Thyroid gland (tissue), 4 donors: Measurements from ENCODE around the gene COL23A1. TPM values are rescaled to one million over a fixed set of nuclear protein-coding genes. Genes with fewer than 3 reads are reported as not detected.

Experiments used
- DNase-seq, 2 donors: peaks; one replicate each; pipeline ENCODE4 v3.0.0-alpha.2; 2019
- H3K27ac ChIP-seq, 3 donors: fragments of 200-600 bp; sonication (generic); 1 replicate in 2 of 3; 2 replicates in 1 of 3; pipeline ENCODE4 v1.5.1; 2016 to 2019; ENCODE audit warnings: mild to moderate bottlenecking in 1 of 3, moderate library complexity in 1 of 3
- H3K27me3 ChIP-seq: fragments of 200-600 bp; sonication (generic); one replicate; pipeline ENCODE4 v1.5.1; 2019
- H3K36me3 ChIP-seq, 2 donors: fragments of 200-600 bp; sonication (generic); one replicate each; pipeline ENCODE4 v1.5.1; 2016 to 2019
- H3K4me1 ChIP-seq, 2 donors: fragments of 200-600 bp; sonication (generic); one replicate each; pipeline ENCODE4 v1.5.1; 2017 to 2019
- H3K4me3 ChIP-seq, 3 donors: fragments of 200-600 bp; sonication (generic); replicated peaks in 1 of 3; 1 replicate in 2 of 3; 2 replicates in 1 of 3; pipeline ENCODE4 v1.5.1; 2016; ENCODE audit warnings: mild to moderate bottlenecking in 1 of 3
- H3K9me3 ChIP-seq: fragments of 200-600 bp; sonication (generic); one replicate; pipeline ENCODE4 v1.5.1; 2017
- CTCF ChIP-seq, 6 experiments: fragments of 200-600 bp in 3 of 6; fragments of 450-650 bp in 3 of 6; sonication (generic) in 3 of 6; IDR thresholded peaks; one replicate each; pipeline ENCODE4 v1.5.1; 2016 to 2019; ENCODE audit warnings: antibody characterized with exemption in 6 of 6, mild to moderate bottlenecking in 2 of 6, inconsistent platforms in 1 of 6, moderate library complexity in 1 of 6
- POLR2A ChIP-seq, 2 donors: fragments of 450-650 bp; IDR thresholded peaks; one replicate each; pipeline ENCODE4 v1.6.1; 2017; ENCODE audit warnings: antibody characterized with exemption in 2 of 2, mild to moderate bottlenecking in 2 of 2, moderate library complexity in 1 of 2
- WGBS, 2 donors: methylation state at CpG; one replicate each; pipeline ENCODE4 v1.1.5; 2017; 5-methylcytosine and 5-hydroxymethylcytosine counted together
- intact Hi-C: fragments of 100-400 bp; cut with DNase I; formaldehyde crosslinking; loops from one replicate; pipeline ENCODE4 v1.15.1; 2023
- total RNA-seq, 4 donors: library from RNA; depleted of rRNA; stranded (reverse); fragments of >200 nt; gene quantifications; one replicate each; pipeline ENCODE4 v1.2.3, GENCODE V29; 2016

Gene COL23A1
- total RNA-seq, 4 donors from 2014 or later, result 76.6 to 108 (median 95.7) TPM

- DNase-seq, result no peak
- intact Hi-C loops, result no loop called here
- no peaks in the 10 kb centered on the region for H3K9me3 ChIP-seq
- 96 to 97% methylated on average over 7 of the region's 8 CpGs for WGBS, 2 donors
- H3K36me3 ChIP-seq, result no peaks in the 10 kb centered on the region
- H3K27ac ChIP-seq, result peak overlapping the region in 1 of 3 donors; percentile 34
- H3K4me3 ChIP-seq, result no peak overlapping the region
- H3K4me1 ChIP-seq, result peaks cover 0 to 19% of the 10 kb centered on the region in 2 donors
- TF ChIP-seq POLR2A (IDR thresholded peaks at IDR 0.05) (no peak), CTCF (IDR thresholded peaks at IDR 0.05) (no peak)
- no peaks in the 10 kb centered on the region for H3K27me3 ChIP-seq
Observed at GRCh38 chr5:178349625-178350353, 240.4 kb downstream of the COL23A1 start.

DNA sequence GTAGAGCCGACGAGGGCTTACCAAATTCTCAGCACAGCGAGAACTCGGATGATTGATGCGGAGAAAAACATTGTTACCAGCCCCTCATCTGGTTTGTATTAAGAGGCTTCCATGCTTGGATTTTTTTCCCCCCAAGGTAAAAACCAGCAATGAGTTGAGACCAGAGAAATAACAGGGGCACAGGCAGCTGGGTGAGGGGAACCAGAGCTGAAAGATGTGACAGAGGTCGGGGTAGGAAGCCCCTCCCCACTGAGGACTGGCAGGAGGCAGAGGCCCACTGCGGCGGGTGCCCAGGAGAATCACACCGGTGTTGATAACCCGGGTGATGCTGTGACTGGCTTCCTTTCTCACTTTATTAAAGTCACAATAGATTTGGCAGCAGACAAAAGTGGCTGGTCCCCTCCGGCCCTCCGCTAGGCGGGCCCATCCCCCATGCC lies 241.1 kb downstream of the COL23A1 start:
- H3K27me3 ChIP-seq, result no peaks in the 10 kb centered on the region
- 86% methylated on average over 13 of the region's 13 CpGs for whole genome bisulfite sequencing, 2 donors
- H3K9me3 ChIP-seq, result no peaks in the 10 kb centered on the region
- H3K4me1 ChIP-seq, result peaks cover 0 to 19% of the 10 kb centered on the region in 2 donors
- intact Hi-C loops, result no loop called here
- no peak overlapping the region for H3K4me3 ChIP-seq
- no peak for TF ChIP-seq POLR2A (IDR thresholded peaks at IDR 0.05)
- H3K27ac ChIP-seq, result no peak overlapping the region
- no peak for DNase-seq
- H3K36me3 ChIP-seq, result no peaks in the 10 kb centered on the region

DNA sequence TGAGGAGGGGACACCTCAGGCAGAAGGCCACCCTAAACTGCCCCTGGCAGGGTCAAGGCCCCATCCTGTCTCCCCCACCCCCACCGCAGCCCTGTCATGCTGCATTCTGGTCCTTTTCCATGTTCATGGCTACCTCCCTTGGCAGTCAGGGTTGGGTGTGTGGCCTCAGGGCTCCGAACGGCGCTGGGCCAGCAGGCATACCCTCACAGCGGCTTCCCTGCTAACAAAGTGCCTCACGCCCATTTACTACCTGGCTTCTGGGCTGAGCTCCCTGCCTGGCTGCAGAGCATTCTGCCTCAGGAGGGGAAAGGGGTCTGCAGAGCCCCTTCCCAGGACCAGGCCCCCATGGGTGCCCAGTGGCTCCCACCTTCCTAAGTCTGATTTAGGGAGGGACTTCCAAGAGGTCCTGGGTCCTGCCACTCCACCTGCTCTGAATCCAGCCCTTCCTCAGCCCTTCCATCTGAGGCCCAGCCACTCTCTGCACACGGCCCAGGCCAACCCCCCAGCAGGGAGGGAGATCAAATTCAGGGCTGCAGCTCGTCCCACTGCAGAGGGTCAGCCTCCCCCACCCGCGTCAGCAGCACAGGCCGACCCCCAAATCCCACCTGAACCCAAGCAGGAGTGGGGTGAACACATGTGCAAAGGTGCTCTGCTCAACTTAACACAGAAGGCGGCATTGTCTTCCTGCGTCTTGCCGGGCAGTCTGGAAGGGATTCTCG lies 241.7 kb downstream of the COL23A1 start:
- no peak for DNase-seq
- no peaks in the 10 kb centered on the region for H3K9me3 ChIP-seq
- H3K36me3 ChIP-seq, result no peaks in the 10 kb centered on the region
- no peak for TF ChIP-seq POLR2A (IDR thresholded peaks at IDR 0.05)
- TF ChIP-seq CTCF (IDR thresholded peaks at IDR 0.05), result no peak
- peaks cover 0 to 19% of the 10 kb centered on the region in 2 donors for H3K4me1 ChIP-seq
- intact Hi-C loops, result no loop called here
- 82 to 86% methylated on average over 15 of the region's 15 CpGs for WGBS, 2 donors
- no peak overlapping the region for H3K4me3 ChIP-seq
- H3K27ac ChIP-seq, result no peak overlapping the region
- H3K27me3 ChIP-seq, result no peaks in the 10 kb centered on the region

- no peak for TF ChIP-seq CTCF (IDR thresholded peaks at IDR 0.05)
- no peak for TF ChIP-seq POLR2A (IDR thresholded peaks at IDR 0.05)
- Histone ChIP-seq H3K9me3 (no peaks in the 10 kb centered on the region), H3K36me3 (no peaks in the 10 kb centered on the region), H3K27ac (no peak overlapping the region), H3K4me1 (peaks cover 0 to 19% of the 10 kb centered on the region in 2 donors), H3K4me3 (no peak overlapping the region), H3K27me3 (no peaks in the 10 kb centered on the region)
- intact Hi-C loops, result no loop called here
- WGBS, 2 donors, result 91 to 94% methylated on average over 11 of the region's 11 CpGs
- DNase-seq, result no peak
Observed at GRCh38 chr5:178347956-178348355, 242.2 kb downstream of the COL23A1 start.

- intact Hi-C loops, result no loop called here
- no peak for DNase-seq
- no peaks in the 10 kb centered on the region for H3K27me3 ChIP-seq
- TF ChIP-seq POLR2A (IDR thresholded peaks at IDR 0.05) (no peak), CTCF (IDR thresholded peaks at IDR 0.05) (no peak)
- H3K4me1 ChIP-seq, result peaks cover 0 to 18% of the 10 kb centered on the region in 2 donors
- H3K4me3 ChIP-seq, result no peak overlapping the region
- WGBS, 2 donors, result 92 to 97% methylated on average over 19 to 20 of the region's 20 CpGs
- H3K27ac ChIP-seq, result no peak overlapping the region
- H3K36me3 ChIP-seq, result no peaks in the 10 kb centered on the region
- no peaks in the 10 kb centered on the region for H3K9me3 ChIP-seq
Observed at GRCh38 chr5:178346607-178347334, 243.4 kb downstream of the COL23A1 start.
